ENCODE measurements around the gene MLLT11.

GRCh38 chr1:151062741-151063371, 2.7 kb downstream of the MLLT11 start:
- no peak for TF ChIP-seq CTCF (IDR thresholded peaks at IDR 0.05)
- TF ChIP-seq POLR2A (IDR thresholded peaks at IDR 0.05): no peak

All from thyroid gland (tissue), 4 donors.